HepG2 (cell line): ENCODE data around the gene ZNF280A. TPM values are rescaled to one million over a fixed set of nuclear protein-coding genes. Genes with fewer than 3 reads are reported as not detected.

ENCODE experiments used
- ARID5B ChIP-seq: IDR thresholded peaks from 2 replicates; pipeline ENCODE4 v1.4.0; 2020; ENCODE audit warnings: mild to moderate bottlenecking, missing genetic modification reagents
- FOSL1 ChIP-seq: sonication (generic); formaldehyde crosslinking; IDR thresholded peaks from 2 replicates; pipeline ENCODE4 v1.9.0; 2021; ENCODE audit warnings: missing genetic modification reagents, borderline replicate concordance
- FOXA1 ChIP-seq, 2 experiments: fragments of 450-650 bp in 1 of 2; sonication (generic) in 1 of 2; formaldehyde crosslinking in 1 of 2; IDR thresholded peaks; 2 replicates each; pipeline versions ENCODE4 v1.4.0 to v1.6.1; 2016 to 2020; ENCODE audit warnings: missing genetic modification reagents in 1 of 2
- HNF1B ChIP-seq: sonication (generic); formaldehyde crosslinking; IDR thresholded peaks from 2 replicates; pipeline ENCODE4 v1.5.1; 2020; ENCODE audit warnings: mild to moderate bottlenecking, moderate library complexity, missing genetic modification reagents
- HNRNPK ChIP-seq: fragments of 200-400 bp; formaldehyde crosslinking; IDR thresholded peaks from 2 replicates; pipeline ENCODE4 v1.6.1; 2018; ENCODE audit warnings: low read length, low read depth, moderate library complexity, mild to moderate bottlenecking; ENCODE audit not compliant: poor library complexity, severe bottlenecking
- KLF13 ChIP-seq: sonication (generic); formaldehyde crosslinking; IDR thresholded peaks from 2 replicates; pipeline ENCODE4 v1.4.0; 2020; ENCODE audit warnings: mild to moderate bottlenecking, missing genetic modification reagents
- KLF9 ChIP-seq: IDR thresholded peaks from 2 replicates; pipeline ENCODE4 v1.6.1; 2016; ENCODE audit warnings: low read depth
- MLX ChIP-seq: IDR thresholded peaks from 2 replicates; pipeline ENCODE4 v1.6.1; 2016
- MYNN ChIP-seq: sonication (generic); formaldehyde crosslinking; IDR thresholded peaks from 2 replicates; pipeline ENCODE4 v1.4.0; 2020; ENCODE audit warnings: mild to moderate bottlenecking, low read depth, missing genetic modification reagents
- NCOA1 ChIP-seq: sonication (generic); formaldehyde crosslinking; IDR thresholded peaks from 2 replicates; pipeline ENCODE4 v1.9.0; 2021; ENCODE audit warnings: missing genetic modification reagents
- PHB2 ChIP-seq: fragments of 450-650 bp; IDR thresholded peaks from 2 replicates; pipeline ENCODE4 v1.6.1; 2018; ENCODE audit not compliant: partially characterized antibody
- PITX1 ChIP-seq: sonication (generic); formaldehyde crosslinking; IDR thresholded peaks from 2 replicates; pipeline ENCODE4 v1.5.1; 2020; ENCODE audit warnings: mild to moderate bottlenecking, missing genetic modification reagents
- PPARG ChIP-seq: conservative IDR thresholded peaks from 2 replicates; pipeline ENCODE4 v1.6.1; 2016; ENCODE audit warnings: missing biosample characterization, missing genetic modification reagents
- RXRA ChIP-seq: sonication (generic); formaldehyde crosslinking; IDR thresholded peaks from 2 replicates; pipeline ENCODE4 v1.5.1; 2020; ENCODE audit warnings: missing genetic modification reagents
- SAP130 ChIP-seq: IDR thresholded peaks from 2 replicates; pipeline ENCODE4 v1.6.1; 2016; ENCODE audit warnings: low read depth
- SOX5 ChIP-seq: IDR thresholded peaks from 2 replicates; pipeline ENCODE4 v1.6.1; 2016; ENCODE audit warnings: borderline replicate concordance
- USF2 ChIP-seq, 2 experiments: sonication (generic) in 1 of 2; formaldehyde crosslinking in 1 of 2; IDR thresholded peaks; 2 replicates each; pipeline versions ENCODE4 v1.5.1 to v1.6.1; 2011 to 2020; ENCODE audit warnings: borderline replicate concordance in 1 of 2, low read depth in 1 of 2, low read length in 1 of 2, mild to moderate bottlenecking in 1 of 2, missing genetic modification reagents in 1 of 2, moderate library complexity in 1 of 2
- ZMAT3 ChIP-seq: sonication (generic); formaldehyde crosslinking; conservative IDR thresholded peaks from 2 replicates; pipeline ENCODE4 v1.7.0; 2021; ENCODE audit warnings: missing genetic modification reagents
- ZNF644 ChIP-seq: IDR thresholded peaks from 2 replicates; pipeline ENCODE4 v1.6.1; 2016; ENCODE audit warnings: low read depth
- ZNF788 ChIP-seq: sonication (generic); formaldehyde crosslinking; IDR thresholded peaks from 2 replicates; pipeline ENCODE4 v1.5.0; 2020; ENCODE audit warnings: mild to moderate bottlenecking, missing genetic modification reagents, borderline replicate concordance
- polyA plus RNA-seq, 8 experiments: library from polyadenylated mRNA; depleted of rRNA in 3 of 8; stranded (reverse) in 7 of 8; unstranded in 1 of 8; fragments of >200 nt; fragmentation: Illumina TruSeq in 4 of 8; extraction: Trizol in 4 of 8; gene quantifications; 2 replicates each; pipeline versions ENCODE4 v1.2.1 to v1.2.3, GENCODE V29; 2011 to 2016; ENCODE audit warnings: low read depth in 4 of 8, missing spikeins in 1 of 8, mixed read lengths in 1 of 8; ENCODE audit not compliant: insufficient read depth in 1 of 8
- total RNA-seq, 5 experiments: library from RNA; depleted of rRNA; stranded (reverse); fragments of >200 nt; fragmentation: Illumina TruSeq; extraction: Trizol; gene quantifications; 2 replicates each; pipeline ENCODE4 v1.2.3, GENCODE V29; 2016; ENCODE audit warnings: low read depth in 1 of 5

ZNF280A gene
- total and polyA plus RNA-seq, 2 of the 13 experiments (the other 11 are each of a cell fraction or from before 2014, with no cell fraction given) = 1.4 to 2.9 TPM

DNA sequence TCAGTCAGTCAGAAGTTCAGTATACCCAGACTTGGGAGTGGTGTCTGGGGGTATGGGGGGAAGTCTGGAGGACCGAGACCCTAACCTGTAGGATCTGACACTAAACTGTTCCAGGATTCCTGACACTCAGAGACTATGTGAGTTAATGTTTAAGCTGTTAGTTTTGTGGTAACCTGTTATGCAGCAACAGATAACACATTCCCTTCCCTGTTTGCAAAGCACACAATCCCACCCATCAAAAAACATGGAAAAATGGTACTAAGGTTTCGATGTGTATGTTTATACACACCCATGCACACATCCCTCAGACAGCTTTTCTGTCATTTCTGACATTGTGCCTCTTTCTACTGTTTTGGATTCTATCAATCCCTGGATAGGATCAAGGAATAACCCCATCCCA, 39.1 kb downstream of the ZNF280A start (continued):
- 0 out of 2 replicates have a peak, but pooled peaks have one; percentile 14 for TF ChIP-seq ZNF644 (CRISPR knock-in tag)
- no peak for TF ChIP-seq HNRNPK
- TF ChIP-seq FOXA1 (IDR thresholded peaks at IDR 0.05) = no peak
- peak; percentile 46; the same call in 1 of the 2 replicates for TF ChIP-seq FOXA1 (CRISPR knock-in tag; IDR thresholded peaks at IDR 0.05)
- TF ChIP-seq USF2 (IDR thresholded peaks at IDR 0.05; ENCODE audit: low read depth, low read length) = no peak
- TF ChIP-seq USF2 (CRISPR knock-in tag; IDR thresholded peaks at IDR 0.05; ENCODE audit: borderline replicate concordance) = no peak
- TF ChIP-seq HNF1B (CRISPR knock-in tag) = peak; percentile 77
- no peak for TF ChIP-seq NCOA1 (CRISPR knock-in tag)
- TF ChIP-seq RXRA (CRISPR knock-in tag) = no peak
- no peak for TF ChIP-seq ZNF788 (CRISPR knock-in tag)
- TF ChIP-seq KLF9 = no peak
- TF ChIP-seq MYNN (CRISPR knock-in tag) = no peak
- TF ChIP-seq ARID5B (CRISPR knock-in tag) = 0 out of 2 replicates have a peak, but pooled peaks have one; percentile 18
- 0 out of 2 replicates have a peak, but pooled peaks have one; percentile 10 for TF ChIP-seq PPARG (CRISPR knock-in tag)
- TF ChIP-seq PITX1 (CRISPR knock-in tag) = no peak
- TF ChIP-seq SOX5 = peak; percentile 35; the same call in 1 of the 2 replicates
- peak; percentile 47 for TF ChIP-seq SAP130 (CRISPR knock-in tag)
- TF ChIP-seq ZMAT3 (CRISPR knock-in tag) = no peak
- no peak for TF ChIP-seq FOSL1 (CRISPR knock-in tag)
- no peak for TF ChIP-seq PHB2
- TF ChIP-seq MLX (CRISPR knock-in tag) = no peak
- TF ChIP-seq KLF13 = no peak
